GM21390 (cell line): Measurements from ENCODE around the gene CCDC85C.
"Not testable (repeated sequence)": the region's sequence is repeated elsewhere in the genome, so short reads cannot be mapped to it uniquely, and the experiment has no call there.

ENCODE experiments used
- ATAC-seq: cut with Tn5 transposase; IDR thresholded peaks from one replicate; pipeline ENCODE4 v1.9.1; 2021; ENCODE audit not compliant: unreplicated experiment

The CCDC85C gene

DNA sequence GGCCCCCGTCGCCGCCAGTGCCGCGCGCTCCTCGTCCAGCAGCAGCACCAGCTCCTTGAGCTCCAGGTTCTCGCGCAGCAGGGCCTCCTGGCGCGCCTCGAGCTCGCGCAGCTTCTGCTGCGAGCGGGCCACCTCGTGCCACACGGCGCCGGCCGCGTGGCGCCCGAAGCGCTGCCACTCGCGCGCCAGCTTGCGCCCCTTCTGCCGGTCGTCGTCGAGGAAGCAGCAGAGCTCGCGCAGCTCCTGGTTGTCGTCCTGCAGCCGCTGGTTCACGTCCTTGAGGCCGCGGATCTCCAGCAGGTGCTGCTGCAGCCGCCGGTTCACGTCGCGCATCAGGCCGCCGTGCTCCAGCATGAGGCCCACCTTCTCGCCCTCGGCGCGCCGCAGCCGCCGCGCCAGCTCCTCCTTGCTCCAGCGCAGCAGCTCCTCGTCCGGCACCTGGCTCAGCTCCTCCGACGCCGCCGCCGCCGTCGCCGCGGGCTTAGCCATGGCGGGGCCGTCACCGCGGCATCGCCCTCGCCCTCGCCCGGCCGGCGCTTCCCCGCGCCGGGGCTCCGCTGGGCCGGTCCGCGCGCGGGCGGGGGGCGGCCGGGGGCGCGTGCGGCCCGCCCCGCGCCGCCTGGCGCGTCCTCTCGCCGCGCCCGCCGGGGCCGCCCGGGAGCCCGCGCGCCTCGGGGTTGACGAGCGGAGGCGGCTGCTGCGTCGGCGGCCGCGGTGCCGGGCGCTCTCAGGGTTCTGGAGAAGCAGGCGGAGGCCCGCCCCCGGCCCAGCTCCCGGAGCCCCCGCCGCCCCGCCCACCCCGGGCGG, at the start of gene CCDC85C:
CCDC85C (minus strand) TSS at position 737 of the 807 bp plus-strand sequence; CDS start at position 489, 248 bp downstream.
- peak; percentile 1 for ATAC-seq

DNA sequence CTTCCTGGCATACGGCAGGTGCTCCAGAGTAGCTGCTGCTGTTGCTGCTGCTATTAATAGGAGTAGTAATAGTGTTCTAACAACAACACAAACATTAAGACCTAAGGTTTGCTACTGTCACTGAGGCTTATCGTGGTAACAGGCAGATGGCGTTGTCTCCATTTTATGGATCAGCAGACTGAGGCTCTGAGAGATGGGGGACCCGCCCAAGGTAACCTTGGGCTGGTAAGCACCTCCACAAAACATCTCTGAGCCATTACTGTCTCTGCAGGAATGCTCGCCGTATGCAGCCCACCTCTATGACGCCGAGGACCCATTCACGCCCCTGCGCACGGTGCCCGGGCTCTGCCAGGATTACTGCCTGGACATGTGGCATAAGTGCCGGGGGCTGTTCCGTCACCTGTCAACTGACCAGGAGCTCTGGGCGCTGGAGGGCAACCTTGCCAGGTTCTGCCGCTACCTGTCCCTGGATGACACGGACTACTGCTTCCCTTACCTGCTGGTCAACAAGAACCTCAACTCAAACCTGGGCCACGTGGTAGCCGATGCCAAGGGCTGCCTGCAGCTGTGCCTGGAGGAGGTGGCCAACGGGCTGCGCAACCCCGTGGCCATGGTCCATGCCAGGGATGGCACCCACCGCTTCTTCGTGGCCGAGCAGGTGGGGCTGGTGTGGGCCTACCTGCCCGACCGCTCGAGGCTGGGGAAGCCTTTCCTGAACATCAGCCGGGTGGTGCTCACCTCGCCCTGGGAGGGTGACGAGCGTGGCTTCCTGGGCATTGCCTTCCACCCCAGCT, 48.1 kb upstream of the CCDC85C start:
- no peak for ATAC-seq

DNA sequence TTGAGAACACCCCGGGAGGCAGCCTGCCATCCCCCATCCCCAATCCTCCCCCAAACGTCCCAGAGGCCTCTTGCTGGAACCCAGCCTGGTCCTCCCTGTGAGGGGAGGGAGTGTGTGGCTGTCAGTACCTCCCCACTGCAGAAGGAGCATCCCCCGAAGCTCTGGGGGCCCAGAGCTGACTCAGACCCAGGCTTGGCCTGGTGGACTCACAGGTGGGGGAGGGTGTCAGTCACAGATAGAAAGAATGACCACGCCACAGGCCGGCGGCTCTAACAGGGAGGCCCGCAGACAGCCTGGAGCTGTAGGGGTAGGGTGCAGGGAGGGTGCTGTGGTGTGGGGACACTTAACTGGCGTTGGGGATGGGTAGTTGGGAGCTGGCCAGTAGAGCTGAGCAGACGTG, 46.2 kb upstream of the CCDC85C start:
- no peak for ATAC-seq

GRCh38 chr14:99649643-99650042, 45.6 kb upstream of the CCDC85C start:
- ATAC-seq: no peak

DNA sequence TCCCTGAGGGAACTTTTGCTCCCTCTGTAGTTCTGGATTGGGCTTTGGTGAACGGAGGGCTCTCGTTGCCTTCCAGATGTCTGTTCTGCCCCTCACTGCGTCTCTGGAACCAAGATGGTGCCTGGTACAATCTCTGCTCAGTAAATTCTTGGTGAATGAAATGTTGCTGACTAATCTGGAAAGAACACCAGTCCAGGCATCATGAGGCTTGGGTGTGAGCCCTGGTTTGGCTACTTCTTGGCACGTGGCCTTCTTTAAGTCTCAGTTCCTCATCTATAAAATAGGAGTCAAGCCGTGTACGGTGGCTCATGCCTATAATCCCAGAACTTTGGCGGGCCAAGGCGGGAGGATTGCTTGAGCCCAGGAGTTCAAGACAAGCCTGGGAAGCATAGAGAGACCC, 45.2 kb upstream of the CCDC85C start:
- ATAC-seq: no peak

GRCh38 chr14:99648027-99648784, 44.2 kb upstream of the CCDC85C start:
- no peak for ATAC-seq

DNA sequence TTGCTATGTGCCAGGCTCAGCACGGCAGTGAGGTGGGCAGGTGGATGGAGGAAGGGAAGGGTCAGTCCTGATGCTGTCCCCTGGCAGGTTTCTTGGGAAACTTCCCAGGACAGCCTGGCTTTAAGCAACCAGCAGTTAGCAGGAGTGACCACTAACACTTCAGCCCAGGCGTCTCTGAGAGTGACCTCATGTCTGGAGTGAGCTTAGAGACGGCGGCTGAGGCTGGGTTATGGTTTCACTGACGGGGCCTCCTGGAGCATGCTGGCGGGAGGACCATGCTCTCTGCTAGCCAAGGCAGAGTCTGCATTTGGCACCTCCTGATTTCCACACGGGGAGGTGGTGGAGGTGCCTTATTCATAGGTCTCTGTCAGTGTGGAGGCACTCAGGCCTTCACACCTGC, 43.4 kb upstream of the CCDC85C start:
- ATAC-seq: no peak

DNA sequence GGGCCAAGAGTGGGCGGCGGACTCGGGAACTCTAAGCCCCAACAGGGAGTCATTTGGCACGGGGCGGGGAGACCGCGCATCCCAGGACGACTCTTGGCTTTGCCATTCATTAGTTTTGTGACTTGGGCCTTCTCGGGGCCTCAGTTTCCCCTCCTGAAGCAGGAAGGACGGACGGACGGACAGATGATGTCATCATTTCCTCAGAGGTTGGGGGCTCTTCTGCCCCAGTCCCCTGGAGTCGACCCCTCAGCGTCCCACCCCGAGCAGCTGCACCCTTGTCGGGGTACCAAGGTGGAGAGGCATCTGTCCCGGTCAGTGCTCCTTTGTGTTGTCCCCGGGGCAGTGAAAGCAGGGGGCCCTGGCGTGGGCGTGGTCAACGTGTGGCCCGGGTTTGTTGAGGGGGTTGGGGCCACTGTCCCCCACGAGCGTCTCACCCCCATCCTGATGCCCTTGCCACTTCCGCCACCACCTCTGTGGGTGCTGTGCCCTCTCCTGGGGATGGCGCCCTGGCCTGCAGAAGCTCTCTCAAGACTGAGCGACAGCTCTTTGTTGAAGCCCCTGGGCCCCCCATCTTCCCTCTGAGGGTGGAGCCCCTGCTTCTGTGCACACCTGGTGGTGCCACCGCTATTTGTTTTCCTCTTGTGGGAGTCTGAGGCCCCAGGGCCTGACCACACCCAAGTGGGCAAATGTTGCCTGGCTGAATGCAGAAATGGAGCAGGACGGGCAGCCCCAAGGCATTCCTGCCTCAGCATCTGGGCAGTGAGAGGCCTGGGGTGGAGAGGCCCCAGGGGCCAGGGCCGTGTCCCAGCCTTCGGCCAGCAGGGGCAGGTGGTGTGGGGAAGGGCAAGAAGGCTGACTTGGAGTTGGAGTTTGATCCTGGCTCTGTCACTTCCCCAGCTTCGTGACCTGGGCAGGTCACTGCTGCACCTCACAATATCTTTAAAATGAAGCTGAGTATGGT, 41.8 kb upstream of the CCDC85C start:
- ATAC-seq: no peak

- no peak for ATAC-seq
Measured at GRCh38 chr14:99644723-99645544, 40.9 kb upstream of the CCDC85C start, which contains the start of gene HHIPL1. Gene HHIPL1, plus strand, starts transcription at chr14:99645129. Its CDS starts 79 bp downstream, at chr14:99645208.

GRCh38 chr14:99644035-99644587, 40.1 kb upstream of the CCDC85C start:
- ATAC-seq: no peak

DNA sequence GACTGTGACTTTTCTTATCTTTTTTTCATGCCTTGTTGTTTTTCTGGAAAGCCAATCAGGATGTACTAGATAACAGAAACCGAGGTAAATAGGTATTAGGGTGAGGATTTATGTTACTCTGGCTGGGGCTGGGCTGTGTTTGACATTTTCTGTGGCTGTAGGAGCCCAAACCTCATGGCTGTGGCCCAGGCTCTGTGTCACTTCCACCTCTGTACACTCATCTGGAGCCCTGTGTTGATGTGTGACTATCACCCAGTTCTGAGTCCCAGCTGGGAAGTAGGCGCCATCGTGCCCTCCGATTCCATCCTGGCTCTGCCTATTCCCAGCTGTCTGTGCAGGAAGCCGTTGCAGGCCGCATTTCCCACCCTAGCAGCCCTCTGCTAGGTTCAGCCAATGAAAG, 39.3 kb upstream of the CCDC85C start:
- no peak for ATAC-seq

- ATAC-seq: not testable (repeated sequence)
Measured at GRCh38 chr14:99642771-99643170, 38.8 kb upstream of the CCDC85C start.

- ATAC-seq: no peak
Measured at GRCh38 chr14:99637624-99638023, 33.6 kb upstream of the CCDC85C start.

DNA sequence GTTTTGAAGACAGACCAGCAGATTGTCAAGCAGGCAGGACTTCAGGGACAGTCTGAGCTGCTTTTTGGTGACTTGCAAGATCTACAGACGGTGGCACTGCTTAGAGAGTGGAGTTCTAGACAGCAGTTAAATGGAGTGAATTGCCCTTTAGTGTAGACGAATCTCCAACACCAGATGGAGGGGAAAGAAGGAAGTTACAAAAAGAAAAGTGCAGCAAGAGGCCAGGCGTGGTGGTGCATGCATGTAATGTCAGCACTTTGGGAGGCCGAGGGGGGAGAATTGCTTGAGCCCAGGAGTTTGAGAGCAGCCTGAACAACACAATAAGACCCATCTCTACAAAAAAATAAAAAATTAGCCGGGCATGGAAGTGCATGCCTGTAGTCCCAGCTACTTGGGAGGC, 32.5 kb upstream of the CCDC85C start:
- ATAC-seq: no peak

GRCh38 chr14:99635116-99635515, 31.1 kb upstream of the CCDC85C start:
- no peak for ATAC-seq

GRCh38 chr14:99634443-99634842, 30.4 kb upstream of the CCDC85C start:
- no peak for ATAC-seq

- no peak for ATAC-seq
Measured at GRCh38 chr14:99633918-99634317, 29.9 kb upstream of the CCDC85C start.

DNA sequence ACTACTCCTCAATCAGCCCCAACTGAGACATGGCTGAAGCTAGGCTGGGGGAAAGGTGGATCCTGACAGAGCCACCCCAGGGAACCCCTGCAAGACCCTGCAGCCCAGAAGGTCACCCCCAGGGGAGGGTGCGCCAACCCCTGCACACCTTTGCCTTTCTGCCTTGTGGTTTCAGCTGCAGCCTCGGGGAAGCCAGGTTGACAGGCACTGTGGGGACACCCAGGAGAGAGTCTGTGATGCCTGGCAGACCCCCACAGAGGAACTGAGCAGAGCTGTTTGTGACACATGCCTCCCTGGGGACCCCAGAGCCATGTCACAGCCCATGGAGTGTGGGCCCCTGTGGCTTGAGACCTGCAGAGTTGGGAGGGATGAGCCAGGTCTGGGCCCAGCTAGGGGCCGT, 29.1 kb upstream of the CCDC85C start:
- no peak for ATAC-seq

- no peak for ATAC-seq
Measured at GRCh38 chr14:99632410-99633035, 28.5 kb upstream of the CCDC85C start.
